BE2C (cell line): Measurements from ENCODE around the gene OMA1.

Experiments
- DNase-seq: peaks from one replicate; pipeline ENCODE4 v3.0.0-alpha.2; 2020
- H3K27me3 ChIP-seq: fragments of 250-450 bp; sonication (Bioruptor Pico); 2 replicates; pipeline ENCODE4 v1.5.1; 2020; ENCODE audit warnings: mild to moderate bottlenecking
- H3K36me3 ChIP-seq: fragments of 250-450 bp; sonication (Bioruptor Pico); 2 replicates; pipeline ENCODE4 v1.5.1; 2020; ENCODE audit warnings: mild to moderate bottlenecking
- H3K4me1 ChIP-seq: fragments of 250-450 bp; sonication (Bioruptor Pico); 2 replicates; pipeline ENCODE4 v1.5.1; 2020
- H3K4me3 ChIP-seq: 2 replicates; pipeline ENCODE4 v1.5.1; 2011; ENCODE audit warnings: low read depth, low read length
- H3K9me3 ChIP-seq: fragments of 250-450 bp; sonication (Bioruptor Pico); 2 replicates; pipeline ENCODE4 v1.5.1; 2020
- CTCF ChIP-seq: IDR thresholded peaks from 2 replicates; pipeline ENCODE4 v1.5.1; 2012; ENCODE audit warnings: mild to moderate bottlenecking, low read depth, low read length

OMA1 gene

GRCh38 chr1:58446368-58446767 lies 100.2 kb downstream of the OMA1 start:
- DNase-seq, result no peak
- Histone ChIP-seq H3K27me3 (no peaks in the 10 kb centered on the region), H3K4me3 (no peak overlapping the region), H3K36me3 (no peaks in the 10 kb centered on the region), H3K9me3 (no peaks in the 10 kb centered on the region), H3K4me1 (peaks cover 5% of the 10 kb centered on the region; the same call in 1 of the 2 replicates)
- TF ChIP-seq CTCF, result no peak

- H3K4me3 ChIP-seq, result no peak overlapping the region
- DNase-seq, result no peak
- no peaks in the 10 kb centered on the region for H3K9me3 ChIP-seq
- H3K4me1 ChIP-seq, result peaks cover 5% of the 10 kb centered on the region; the same call in 1 of the 2 replicates
- H3K36me3 ChIP-seq, result no peaks in the 10 kb centered on the region
- TF ChIP-seq CTCF, result no peak
- H3K27me3 ChIP-seq, result no peaks in the 10 kb centered on the region
Observed at GRCh38 chr1:58443986-58444868, 102.3 kb downstream of the OMA1 start.

- TF ChIP-seq CTCF, result no peak
- no peaks in the 10 kb centered on the region for H3K9me3 ChIP-seq
- DNase-seq, result no peak
- no peaks in the 10 kb centered on the region for H3K36me3 ChIP-seq
- H3K27me3 ChIP-seq, result no peaks in the 10 kb centered on the region
- H3K4me3 ChIP-seq, result no peak overlapping the region
- H3K4me1 ChIP-seq, result peaks cover 5% of the 10 kb centered on the region; the same call in 1 of the 2 replicates
Observed at GRCh38 chr1:58442114-58442513, 104.4 kb downstream of the OMA1 start.

- no peak for TF ChIP-seq CTCF
- peaks cover 3% of the 10 kb centered on the region; the same call in 1 of the 2 replicates for H3K4me1 ChIP-seq
- no peaks in the 10 kb centered on the region for H3K27me3 ChIP-seq
- no peak for DNase-seq
- no peak overlapping the region for H3K4me3 ChIP-seq
- H3K36me3 ChIP-seq, result no peaks in the 10 kb centered on the region
- H3K9me3 ChIP-seq, result no peaks in the 10 kb centered on the region
Observed at GRCh38 chr1:58441699-58442098, 104.8 kb downstream of the OMA1 start.

DNA sequence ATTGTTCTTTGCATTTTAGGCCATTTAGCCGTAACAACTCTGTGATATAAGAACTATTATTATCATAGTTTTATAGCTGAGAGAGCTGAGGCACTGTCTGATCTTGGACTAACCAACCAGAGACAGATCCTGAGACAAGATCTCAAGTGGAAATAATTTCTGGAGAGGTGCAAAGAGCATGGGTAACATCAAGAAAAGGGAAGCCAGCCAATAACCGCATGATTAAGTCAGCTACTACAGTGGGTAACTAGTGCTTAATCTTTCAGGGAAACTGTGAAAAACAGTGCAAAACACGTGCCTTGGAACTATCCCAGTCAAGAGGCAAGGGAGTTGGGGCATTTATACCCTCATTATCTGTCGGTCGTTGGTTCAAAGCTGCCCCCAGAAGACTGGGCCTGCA lies 105.8 kb downstream of the OMA1 start:
- H3K4me1 ChIP-seq, result no peaks in the 10 kb centered on the region
- no peak for TF ChIP-seq CTCF

GRCh38 chr1:58439946-58440345 lies 106.6 kb downstream of the OMA1 start:
- DNase-seq, result no peak
- H3K4me3 ChIP-seq, result no peak overlapping the region
- H3K36me3 ChIP-seq, result no peaks in the 10 kb centered on the region
- no peaks in the 10 kb centered on the region for H3K4me1 ChIP-seq
- H3K9me3 ChIP-seq, result no peaks in the 10 kb centered on the region
- no peaks in the 10 kb centered on the region for H3K27me3 ChIP-seq
- TF ChIP-seq CTCF, result no peak

More for the DNA sequence above, 105.8 kb downstream of the OMA1 start:
- no peaks in the 10 kb centered on the region for H3K9me3 ChIP-seq
- H3K36me3 ChIP-seq, result no peaks in the 10 kb centered on the region
- H3K4me3 ChIP-seq, result no peak overlapping the region
- no peaks in the 10 kb centered on the region for H3K27me3 ChIP-seq
- no peak for DNase-seq
